H1 (cell line): ENCODE data around the gene HLF. TPM values are rescaled to one million over a fixed set of nuclear protein-coding genes. Genes with fewer than 3 reads are reported as not detected.

Source experiments
- ASH2L ChIP-seq: fragments of 200-600, 300-600 bp; sonication (generic); IDR thresholded peaks from one replicate; pipeline ENCODE4 v1.7.1; 2017; ENCODE audit warnings: low read length
- CBX5 ChIP-seq: fragments of 300-800, 300-1000 bp; sonication (generic); IDR thresholded peaks from 2 replicates; pipeline ENCODE4 v1.7.1; 2016; ENCODE audit warnings: antibody characterized with exemption, low read length, low read depth
- CHD1 ChIP-seq: IDR thresholded peaks from 2 replicates; pipeline ENCODE4 v1.6.1; 2012; ENCODE audit warnings: low read depth, low read length, improper control_type of control experiment
- CHD2 ChIP-seq: IDR thresholded peaks from 2 replicates; pipeline ENCODE4 v1.6.1; 2012; ENCODE audit warnings: low read length, improper control_type of control experiment
- CREB1 ChIP-seq: IDR thresholded peaks from 2 replicates; pipeline ENCODE4 v1.6.1; 2012; ENCODE audit warnings: inconsistent platforms
- FOSL1 ChIP-seq: IDR thresholded peaks from 2 replicates; pipeline ENCODE4 v1.6.1; 2011; ENCODE audit warnings: mild to moderate bottlenecking, low read depth, low read length, moderate library complexity; ENCODE audit not compliant: insufficient read depth
- KDM1A ChIP-seq: fragments of 200-600, 300-600 bp; sonication (generic); IDR thresholded peaks from 2 replicates; pipeline ENCODE4 v1.7.1; 2016; ENCODE audit warnings: mild to moderate bottlenecking, low read length, borderline replicate concordance
- NANOG ChIP-seq: IDR thresholded peaks from 2 replicates; pipeline ENCODE4 v1.6.1; 2011; ENCODE audit warnings: low read length, low read depth, mild to moderate bottlenecking, inconsistent platforms; ENCODE audit not compliant: insufficient read depth, poor library complexity, severe bottlenecking
- POLR2A ChIP-seq, 2 experiments: IDR thresholded peaks; 1 replicate in 1 of 2; 2 replicates in 1 of 2; pipeline ENCODE4 v1.6.1; 2011; ENCODE audit warnings: low read depth in 2 of 2, low read length in 2 of 2, mild to moderate bottlenecking in 2 of 2; ENCODE audit errors: control extremely low read depth in 1 of 2
- RAD21 ChIP-seq, 2 experiments: IDR thresholded peaks in 1 of 2; conservative IDR thresholded peaks in 1 of 2; 2 replicates each; pipeline ENCODE4 v1.6.1; 2011; ENCODE audit warnings: low read depth in 2 of 2, low read length in 2 of 2, improper control_type of control experiment in 1 of 2, inconsistent platforms in 1 of 2, mild to moderate bottlenecking in 1 of 2, moderate library complexity in 1 of 2
- RBBP5 ChIP-seq: IDR thresholded peaks from 2 replicates; pipeline ENCODE4 v1.7.1; 2012; ENCODE audit warnings: low read depth, mild to moderate bottlenecking, inconsistent platforms, low read length, moderate library complexity, borderline replicate concordance
- RNF2 ChIP-seq: fragments of 200-900, 300-1000 bp; sonication (generic); IDR thresholded peaks from 2 replicates; pipeline ENCODE4 v1.7.1; 2016; ENCODE audit warnings: borderline replicate concordance, low read depth, mild to moderate bottlenecking, antibody characterized with exemption, low read length; ENCODE audit not compliant: poor library complexity, severe bottlenecking; ENCODE audit errors: missing control alignments
- SAP30 ChIP-seq: fragments of 300-600 bp; sonication (generic); IDR thresholded peaks from 2 replicates; pipeline ENCODE4 v1.7.1; 2012; ENCODE audit warnings: low read length, moderate library complexity, mild to moderate bottlenecking, inconsistent platforms; ENCODE audit not compliant: insufficient read depth, insufficient replicate concordance
- SIN3A ChIP-seq, 2 experiments: IDR thresholded peaks in 1 of 2; conservative IDR thresholded peaks in 1 of 2; 2 replicates each; pipeline ENCODE4 v1.6.1; 2011 to 2012; ENCODE audit warnings: low read length in 2 of 2, improper control_type of control experiment in 1 of 2, low read depth in 1 of 2, mild to moderate bottlenecking in 1 of 2
- SIX5 ChIP-seq: IDR thresholded peaks from 2 replicates; pipeline ENCODE4 v1.6.1; 2011; ENCODE audit warnings: mild to moderate bottlenecking, low read depth, low read length
- TAF1 ChIP-seq: IDR thresholded peaks from 2 replicates; pipeline ENCODE4 v1.6.1; 2011; ENCODE audit warnings: mild to moderate bottlenecking, low read depth, low read length
- TAF7 ChIP-seq: optimal IDR thresholded peaks from 2 replicates; pipeline ENCODE3; 2011; ENCODE audit warnings: low read depth, mild to moderate bottlenecking, inconsistent platforms, low read length, moderate library complexity, borderline replicate concordance
- TEAD4 ChIP-seq: IDR thresholded peaks from 2 replicates; pipeline ENCODE4 v1.6.1; 2012; ENCODE audit warnings: low read depth, low read length, inconsistent platforms, mixed read lengths
- YY1 ChIP-seq: IDR thresholded peaks from 2 replicates; pipeline ENCODE4 v1.6.1; 2011; ENCODE audit warnings: low read depth, mild to moderate bottlenecking, low read length
- ZNF274 ChIP-seq: IDR thresholded peaks from 2 replicates; pipeline ENCODE4 v1.7.0; 2012; ENCODE audit warnings: low read length, borderline replicate concordance; ENCODE audit errors: extremely low read depth
- polyA plus RNA-seq, 7 experiments: library from polyadenylated mRNA; depleted of rRNA in 3 of 7; stranded (reverse) in 5 of 7; unstranded in 2 of 7; fragments of >200 nt in 5 of 7; fragments of 200-250 nt in 2 of 7; gene quantifications; 1 replicate in 5 of 7; 2 replicates in 1 of 7; 4 replicates in 1 of 7; pipeline versions ENCODE4 v1.2.1 to v1.2.3, GENCODE V29; 2011 to 2013; ENCODE audit warnings: missing spikeins in 2 of 7, mixed read lengths in 2 of 7
- total RNA-seq: library from RNA; stranded (reverse); fragmentation: NEBNext Ultra II Directional; extraction: Animal tissue kit (Norgen Biotek cat#: 25700); gene quantifications from 2 replicates; pipeline ENCODE4 v1.2.1, GENCODE V29; 2021
- TF ChIP-seq, protein P1 (sequence below): IDR thresholded peaks from 2 replicates; pipeline ENCODE4 v1.6.1; 2012; ENCODE audit warnings: low read length, inconsistent platforms

HLF gene
- total and polyA plus RNA-seq, 2 of the 8 experiments (the other 6 are each of a cell fraction or from before 2014, with no cell fraction given): 0.39 to 0.60 TPM

DNA sequence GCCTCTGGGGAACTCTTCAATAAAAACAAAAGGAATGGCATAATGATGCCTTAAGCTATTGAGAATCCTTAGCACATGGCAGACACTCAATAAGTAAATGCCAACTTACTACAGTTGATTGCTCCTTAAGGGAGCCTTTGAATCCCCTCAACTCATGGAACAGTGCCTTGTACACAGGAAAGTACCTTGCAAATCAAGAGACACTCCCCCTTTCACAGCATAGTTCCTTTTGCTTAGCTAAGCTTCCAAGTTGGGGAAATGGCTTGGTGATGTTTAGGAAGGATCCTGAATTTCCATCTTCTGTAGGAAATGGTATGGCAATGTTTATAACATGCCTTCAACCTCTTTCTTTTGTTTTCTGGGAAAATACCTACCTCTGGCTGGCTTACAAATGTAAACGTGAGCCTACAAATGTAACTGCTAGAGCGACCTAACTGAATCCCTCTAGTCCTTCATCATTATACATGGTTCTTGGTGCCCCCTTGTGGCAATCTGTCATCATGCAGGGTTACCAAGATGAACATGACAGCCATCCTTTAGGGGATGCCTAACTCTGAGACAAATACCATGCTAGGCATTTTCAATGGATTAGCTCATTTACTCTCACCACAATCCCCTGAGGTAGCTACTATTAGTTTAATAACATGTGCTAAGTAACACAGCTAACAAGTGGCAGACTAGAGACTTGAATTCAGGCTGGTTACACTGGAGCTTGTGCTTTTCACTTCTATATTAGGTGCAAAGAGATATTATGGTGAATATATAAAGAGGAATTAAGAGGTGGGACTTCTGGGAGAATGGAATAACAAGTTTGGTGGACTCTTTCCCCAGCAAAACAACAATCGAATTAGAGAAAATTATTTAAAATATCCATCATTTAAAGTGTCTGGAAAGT lies 91.9 kb downstream of the HLF start (continued):
- no peak for TF ChIP-seq CBX5
- TF ChIP-seq SAP30: no peak
- no peak for TF ChIP-seq ZNF274
- no peak for TF ChIP-seq FOSL1
- TF ChIP-seq TEAD4: no peak
- peak; percentile 84 to 90 for TF ChIP-seq RAD21 (IDR thresholded peaks at IDR 0.05 in 1 of 2, conservative IDR thresholded peaks at IDR 0.05 in 1 of 2; ENCODE audit: low read depth in 2 of 2, low read length in 2 of 2)
- no peak for TF ChIP-seq CHD1
- TF ChIP-seq SIN3A (conservative IDR thresholded peaks at IDR 0.05 in 1 of 2, IDR thresholded peaks at IDR 0.05 in 1 of 2; ENCODE audit: low read depth in 1 of 2, low read length in 2 of 2): 0 out of 4 replicates have a peak, but pooled peaks of 1 of the 2 experiments have one; percentile 50
- TF ChIP-seq KDM1A: no peak
- TF ChIP-seq, protein P1, sequence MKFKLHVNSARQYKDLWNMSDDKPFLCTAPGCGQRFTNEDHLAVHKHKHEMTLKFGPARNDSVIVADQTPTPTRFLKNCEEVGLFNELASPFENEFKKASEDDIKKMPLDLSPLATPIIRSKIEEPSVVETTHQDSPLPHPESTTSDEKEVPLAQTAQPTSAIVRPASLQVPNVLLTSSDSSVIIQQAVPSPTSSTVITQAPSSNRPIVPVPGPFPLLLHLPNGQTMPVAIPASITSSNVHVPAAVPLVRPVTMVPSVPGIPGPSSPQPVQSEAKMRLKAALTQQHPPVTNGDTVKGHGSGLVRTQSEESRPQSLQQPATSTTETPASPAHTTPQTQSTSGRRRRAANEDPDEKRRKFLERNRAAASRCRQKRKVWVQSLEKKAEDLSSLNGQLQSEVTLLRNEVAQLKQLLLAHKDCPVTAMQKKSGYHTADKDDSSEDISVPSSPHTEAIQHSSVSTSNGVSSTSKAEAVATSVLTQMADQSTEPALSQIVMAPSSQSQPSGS: 0 out of 2 replicates have a peak, but pooled peaks have one; percentile 33
- TF ChIP-seq CHD2: no peak
- TF ChIP-seq CREB1: peak; percentile 56
- no peak for TF ChIP-seq TAF1
- TF ChIP-seq NANOG: no peak
- no peak for TF ChIP-seq ASH2L
- TF ChIP-seq TAF7: no peak
- TF ChIP-seq POLR2A (IDR thresholded peaks at IDR 0.05; ENCODE audit: control extremely low read depth in 1 of 2, low read depth in 2 of 2, low read length in 2 of 2): no peak
- no peak for TF ChIP-seq RNF2
- 0 out of 2 replicates have a peak, but pooled peaks have one; percentile 45 for TF ChIP-seq YY1
- no peak for TF ChIP-seq SIX5
- TF ChIP-seq RBBP5: no peak
